ENCODE results near the gene DDX1.

Gene DDX1

GRCh38 chr2:15646661-15647060, 55.0 kb downstream of the DDX1 start:
- DNase-seq (ENCODE audit: low spot score), result no peak

- DNase-seq (ENCODE audit: low spot score), result no peak
Measured at GRCh38 chr2:15647622-15648590, 56.2 kb downstream of the DDX1 start.

GRCh38 chr2:15648593-15649525, 57.2 kb downstream of the DDX1 start:
- no peak for DNase-seq (ENCODE audit: low spot score)

GRCh38 chr2:15649561-15650255, 58.0 kb downstream of the DDX1 start:
- DNase-seq (ENCODE audit: low spot score), result no peak

GRCh38 chr2:15650616-15651366, 59.1 kb downstream of the DDX1 start:
- DNase-seq (ENCODE audit: low spot score), result no peak

- DNase-seq (ENCODE audit: low spot score), result no peak
Measured at GRCh38 chr2:15651367-15651727, 59.7 kb downstream of the DDX1 start.

GRCh38 chr2:15652252-15652651, 60.6 kb downstream of the DDX1 start:
- DNase-seq (ENCODE audit: low spot score), result no peak

- no peak for DNase-seq (ENCODE audit: low spot score)
Measured at GRCh38 chr2:15652801-15653200, 61.1 kb downstream of the DDX1 start.

- no peak for DNase-seq (ENCODE audit: low spot score)
Measured at GRCh38 chr2:15653806-15654726, 62.4 kb downstream of the DDX1 start.

GRCh38 chr2:15654727-15655073, 63.0 kb downstream of the DDX1 start:
- DNase-seq (ENCODE audit: low spot score), result no peak

- DNase-seq (ENCODE audit: low spot score), result peak; percentile 33
Measured at GRCh38 chr2:15655123-15655887, 63.6 kb downstream of the DDX1 start.

GRCh38 chr2:15656090-15656489, 64.4 kb downstream of the DDX1 start:
- peak; percentile 18 for DNase-seq (ENCODE audit: low spot score)

- DNase-seq (ENCODE audit: low spot score), result no peak
Measured at GRCh38 chr2:15657759-15658158, 66.1 kb downstream of the DDX1 start.

GRCh38 chr2:15658911-15659310, 67.2 kb downstream of the DDX1 start:
- DNase-seq (ENCODE audit: low spot score), result no peak

- no peak for DNase-seq (ENCODE audit: low spot score)
Measured at GRCh38 chr2:15660491-15661294, 69.0 kb downstream of the DDX1 start.

GRCh38 chr2:15661295-15661569, 69.6 kb downstream of the DDX1 start:
- DNase-seq (ENCODE audit: low spot score), result no peak

GRCh38 chr2:15662026-15662425, 70.4 kb downstream of the DDX1 start:
- DNase-seq (ENCODE audit: low spot score), result no peak

- no peak for DNase-seq (ENCODE audit: low spot score)
Measured at GRCh38 chr2:15662579-15662978, 70.9 kb downstream of the DDX1 start.

GRCh38 chr2:15663802-15664201, 72.1 kb downstream of the DDX1 start:
- no peak for DNase-seq (ENCODE audit: low spot score)
